ENCODE measurements around the gene MTMR6.

The MTMR6 gene

DNA sequence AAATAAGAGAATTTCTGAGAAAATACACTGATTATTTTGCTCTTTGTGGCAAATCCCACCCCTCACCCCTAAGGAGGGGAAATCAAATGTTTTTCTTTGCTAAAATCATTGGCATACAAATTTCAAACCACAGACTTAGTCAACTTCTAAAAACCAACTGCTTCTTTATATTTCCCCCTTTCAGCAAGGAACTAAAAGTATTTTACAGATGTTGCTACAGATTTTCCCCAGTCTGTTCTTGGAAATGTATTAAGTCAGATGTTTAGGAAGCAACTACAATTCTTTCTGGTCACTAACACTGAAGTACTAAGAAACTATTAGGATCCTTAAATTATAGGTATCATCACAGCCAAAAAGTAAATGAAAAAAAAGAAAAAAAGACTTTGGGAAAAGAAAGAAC lies 6.9 kb downstream of the MTMR6 start:
- DNase-seq (ENCODE audit: low read depth, low spot score) = no peak

DNA sequence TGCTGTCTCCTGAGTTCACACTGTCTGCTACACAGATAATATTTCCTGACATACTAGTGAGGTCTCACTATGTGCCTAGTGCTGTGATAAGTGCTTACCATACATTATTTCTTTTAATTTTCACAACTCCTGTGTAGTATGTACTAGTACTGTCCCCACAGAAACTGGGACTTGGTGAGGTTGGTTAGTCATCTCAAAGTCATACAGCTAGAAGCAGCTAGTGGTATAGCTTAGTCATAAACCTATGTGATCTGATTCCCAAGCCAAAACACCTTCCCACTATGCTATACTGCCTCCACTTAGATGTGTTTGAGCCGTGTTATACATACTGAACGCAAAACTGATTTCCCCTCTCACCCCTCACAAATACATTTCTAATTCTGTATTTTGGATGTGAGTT lies 10.5 kb downstream of the MTMR6 start:
- DNase-seq (ENCODE audit: low read depth, low spot score) = no peak

DNA sequence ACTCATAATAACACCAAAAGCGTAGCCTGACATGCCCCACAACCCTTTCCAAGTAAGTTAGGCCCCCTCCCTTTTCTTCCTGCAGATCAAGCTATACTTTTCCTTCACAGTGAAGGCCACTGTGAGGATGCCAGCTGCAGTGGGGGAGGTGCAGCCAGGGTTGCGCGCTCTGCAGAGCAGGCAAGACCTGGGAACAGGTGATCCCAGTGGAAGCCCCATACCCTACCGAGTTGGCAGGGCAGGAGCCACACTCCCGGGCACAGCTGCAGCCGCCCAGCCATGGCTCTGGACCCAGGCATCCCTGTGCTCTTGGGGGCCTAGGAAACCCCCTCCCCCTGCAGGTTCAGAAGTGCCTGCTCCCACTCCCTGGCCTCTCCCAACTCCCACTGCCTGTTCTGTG lies 18.7 kb downstream of the MTMR6 start:
- DNase-seq (ENCODE audit: low read depth, low spot score) = no peak

DNA sequence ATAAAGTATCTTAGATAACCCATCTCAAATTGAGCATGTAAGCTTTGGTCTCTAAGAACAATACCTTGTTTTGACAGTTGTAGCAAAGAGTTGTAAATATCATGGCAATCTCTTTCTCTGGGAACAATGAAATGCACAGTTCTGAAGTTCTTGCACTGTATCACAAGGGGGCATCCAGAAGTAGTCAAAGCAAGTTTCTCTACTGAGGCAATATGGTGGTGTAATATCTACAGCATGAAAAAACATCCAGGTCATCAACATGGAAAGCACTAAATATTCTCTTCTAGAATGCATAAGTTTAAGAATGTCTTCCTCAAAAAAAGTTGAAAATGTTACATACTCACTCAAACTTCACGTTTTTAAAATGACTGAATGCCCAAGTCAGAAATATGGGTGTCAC lies 19.6 kb downstream of the MTMR6 start:
- DNase-seq (ENCODE audit: low read depth, low spot score) = no peak

DNA sequence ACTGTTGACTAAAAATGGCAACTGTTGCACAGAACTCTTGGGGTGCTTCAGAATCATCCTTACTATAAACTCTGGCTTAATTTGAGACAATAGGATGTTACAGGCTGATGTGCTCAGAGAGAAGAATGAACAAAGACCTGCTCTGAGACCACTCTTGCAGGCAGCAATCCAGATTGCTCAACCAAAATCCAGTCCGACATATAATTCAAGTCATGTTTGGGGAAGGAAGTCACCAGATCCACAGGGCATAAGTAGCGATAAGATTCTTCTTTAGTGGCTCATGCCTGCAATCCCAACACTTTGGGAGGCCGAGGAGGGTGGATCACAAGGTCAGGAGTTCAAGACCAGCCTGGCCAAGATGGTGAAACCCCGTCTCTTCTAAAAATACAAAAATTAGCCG lies 20.6 kb downstream of the MTMR6 start:
- DNase-seq (ENCODE audit: low read depth, low spot score) = no peak

DNA sequence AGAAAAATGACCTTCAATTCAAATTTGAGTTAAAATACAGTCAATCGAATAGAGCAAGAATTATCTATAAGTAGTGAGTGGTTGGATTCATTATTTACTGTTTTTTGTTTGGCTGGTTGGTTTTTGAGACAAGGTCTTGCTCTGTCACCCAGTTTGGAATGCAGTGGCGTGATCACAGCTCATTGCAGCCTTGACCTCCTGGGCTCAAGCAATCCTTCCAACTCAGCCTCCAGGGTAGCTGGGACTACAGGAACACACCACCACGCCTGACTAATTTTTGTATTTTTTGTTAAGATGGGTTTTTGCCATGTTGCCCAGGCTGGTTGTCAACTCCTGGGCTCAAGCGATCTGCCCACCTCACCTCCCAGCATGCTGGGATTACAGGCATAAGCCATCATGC lies 25.0 kb downstream of the MTMR6 start:
- DNase-seq (ENCODE audit: low read depth, low spot score) = no peak

DNA sequence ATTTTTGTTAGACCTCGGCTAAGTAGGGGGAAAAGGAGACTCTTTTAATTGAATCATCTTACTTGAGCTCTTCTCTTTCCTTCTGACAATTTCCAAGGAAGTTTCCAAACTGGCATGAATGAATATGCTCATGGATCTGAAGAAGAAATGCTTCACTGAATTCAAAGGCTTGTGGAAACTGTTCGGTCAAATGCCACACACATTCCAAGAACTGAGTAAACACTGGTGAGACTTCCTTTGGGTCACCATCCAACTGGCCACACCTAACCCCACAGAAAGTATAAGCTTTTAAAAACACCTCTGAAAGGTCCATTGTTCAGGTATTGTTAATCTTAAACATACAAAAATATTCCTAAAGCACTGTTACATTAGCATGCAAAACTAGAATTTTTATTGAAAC lies 33.6 kb downstream of the MTMR6 start:
- no peak for DNase-seq (ENCODE audit: low read depth, low spot score)

DNA sequence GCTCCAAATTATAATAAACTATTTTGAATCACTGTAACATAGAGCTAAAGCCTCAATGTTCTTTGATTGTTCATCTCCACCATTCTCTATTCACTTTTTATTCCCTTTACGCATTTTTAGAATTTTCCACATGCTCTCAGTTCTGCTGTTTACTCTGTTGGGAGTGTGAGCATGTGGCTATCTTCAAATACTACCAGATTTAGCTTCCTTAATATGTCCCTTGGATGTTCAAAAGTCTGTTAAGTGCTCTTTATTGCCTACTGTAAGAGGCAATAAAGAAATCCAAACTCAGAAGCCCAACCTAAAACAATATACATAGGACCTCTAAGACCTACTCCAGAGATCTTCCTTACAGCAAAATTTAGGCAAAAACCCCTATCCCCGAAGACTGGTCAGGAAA lies 34.5 kb downstream of the MTMR6 start:
- no peak for DNase-seq (ENCODE audit: low read depth, low spot score)

DNA sequence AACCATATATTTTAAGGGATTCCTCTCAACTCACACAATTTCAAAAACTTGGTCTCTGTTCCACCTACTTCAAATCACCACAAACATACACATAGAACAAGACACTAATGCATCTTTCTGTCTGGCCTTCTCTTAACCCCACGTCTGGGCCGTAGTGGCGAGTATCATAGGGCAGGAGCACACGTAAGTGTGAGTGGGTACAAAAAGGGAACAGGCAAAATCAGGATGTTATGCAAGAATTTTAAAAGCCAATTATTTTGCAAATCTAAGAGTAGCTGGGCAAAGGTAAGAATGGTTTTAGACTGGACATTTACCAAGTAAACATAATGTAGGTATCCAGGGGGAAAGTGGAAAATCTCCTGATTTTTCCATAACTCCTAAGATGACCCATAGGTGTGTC lies 35.1 kb downstream of the MTMR6 start:
- no peak for DNase-seq (ENCODE audit: low read depth, low spot score)

DNA sequence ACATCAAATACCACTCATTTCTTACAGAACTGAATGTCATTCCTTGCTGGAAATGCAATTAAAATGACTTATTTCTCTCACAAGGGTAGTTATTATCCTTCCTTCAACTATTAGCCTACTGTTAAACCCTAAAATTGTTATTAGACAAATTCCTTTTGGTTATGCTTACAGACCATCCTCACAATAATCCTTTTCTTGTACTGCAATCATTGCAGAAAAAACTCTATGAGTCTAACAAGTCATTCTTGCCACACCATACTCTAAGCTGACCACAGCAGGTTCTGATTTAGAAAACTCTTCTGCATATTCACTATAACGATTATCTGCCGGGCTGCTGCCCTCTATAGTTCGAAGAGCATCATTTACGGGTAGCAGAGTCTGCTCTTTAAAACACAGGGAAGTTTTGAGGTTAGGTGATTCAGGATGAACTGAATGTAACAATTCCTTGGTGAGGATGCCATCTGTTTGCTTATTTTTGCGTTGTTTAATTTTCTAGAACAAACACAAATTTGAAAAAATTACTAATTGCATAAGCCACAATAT lies 38.2 kb downstream of the MTMR6 start:
- DNase-seq (ENCODE audit: low read depth, low spot score) = no peak

DNA sequence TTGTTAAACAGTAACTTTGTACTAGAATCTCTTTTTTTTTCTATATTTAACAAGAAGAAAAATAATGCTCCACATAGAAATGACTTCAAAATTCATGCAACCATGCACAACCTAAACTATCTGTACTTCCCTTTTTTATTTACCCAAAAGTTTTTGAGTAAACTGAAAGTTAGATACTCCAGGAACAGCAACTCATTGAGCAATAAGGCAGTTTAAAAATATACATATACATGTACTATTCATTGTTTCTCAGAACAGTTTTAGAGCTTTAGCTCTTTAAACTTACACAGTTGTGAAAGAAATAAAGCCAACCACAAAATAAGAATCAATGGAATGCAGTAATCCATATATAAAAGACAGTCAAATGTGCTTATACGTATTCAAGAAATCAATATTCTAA lies 39.2 kb downstream of the MTMR6 start:
- no peak for DNase-seq (ENCODE audit: low read depth, low spot score)

DNA sequence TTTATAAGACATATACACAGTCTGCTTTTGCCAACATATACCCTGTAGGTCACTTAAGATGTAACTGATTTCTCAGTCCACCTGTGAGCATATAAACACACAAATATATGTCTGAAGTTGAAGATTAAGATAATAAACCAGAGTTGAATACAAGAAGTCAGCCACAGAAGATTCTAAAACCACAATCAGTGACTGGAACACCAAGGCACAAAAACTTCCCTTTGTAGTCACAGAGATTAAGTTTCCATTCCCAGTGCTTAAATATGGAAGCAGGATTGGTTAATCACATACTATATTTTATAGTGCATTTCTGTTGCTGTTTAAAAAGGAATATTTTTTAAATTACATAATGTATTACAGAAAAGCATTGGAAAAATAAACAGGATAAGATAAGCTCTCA lies 39.9 kb downstream of the MTMR6 start:
- no peak for DNase-seq (ENCODE audit: low read depth, low spot score)

DNA sequence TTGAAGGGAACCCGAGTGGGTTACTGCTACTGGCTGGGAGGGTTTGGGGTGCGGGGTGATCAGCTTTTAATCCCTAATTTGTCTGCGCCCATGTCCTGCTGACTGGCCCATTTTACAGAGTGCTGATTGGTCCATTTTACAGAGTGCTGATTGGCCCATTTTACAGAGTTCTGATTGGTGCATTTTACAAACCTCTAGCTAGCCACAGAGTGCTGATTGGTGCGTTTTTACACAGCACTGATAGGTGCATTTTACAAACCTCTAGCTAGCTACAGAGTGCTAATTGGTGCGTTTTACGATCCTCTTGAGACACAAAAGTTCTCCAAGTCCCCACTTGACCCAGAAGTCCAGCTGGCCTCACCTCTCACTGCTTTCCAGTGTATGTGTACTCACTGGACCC lies 43.2 kb downstream of the MTMR6 start:
- DNase-seq (ENCODE audit: low read depth, low spot score) = no peak

DNA sequence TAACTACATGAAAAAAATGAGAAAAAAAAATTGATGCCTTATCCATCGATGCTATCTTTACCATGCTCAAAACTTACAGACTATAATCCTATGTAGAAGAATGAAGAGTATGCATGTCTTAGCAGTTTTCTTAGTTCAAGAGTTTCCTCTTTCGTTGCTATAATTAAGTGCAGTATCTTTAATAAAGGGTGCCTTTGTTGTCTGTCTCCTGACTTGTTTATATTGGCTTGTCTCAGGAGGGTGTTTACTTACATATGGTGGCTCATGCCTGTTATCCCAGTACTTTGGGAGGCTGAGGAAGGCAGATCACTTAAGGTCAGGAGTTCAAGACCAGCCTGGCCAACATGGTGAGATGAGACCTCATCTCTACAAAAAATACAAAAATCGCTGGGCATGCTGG lies 44.3 kb downstream of the MTMR6 start:
- DNase-seq (ENCODE audit: low read depth, low spot score) = no peak

DNA sequence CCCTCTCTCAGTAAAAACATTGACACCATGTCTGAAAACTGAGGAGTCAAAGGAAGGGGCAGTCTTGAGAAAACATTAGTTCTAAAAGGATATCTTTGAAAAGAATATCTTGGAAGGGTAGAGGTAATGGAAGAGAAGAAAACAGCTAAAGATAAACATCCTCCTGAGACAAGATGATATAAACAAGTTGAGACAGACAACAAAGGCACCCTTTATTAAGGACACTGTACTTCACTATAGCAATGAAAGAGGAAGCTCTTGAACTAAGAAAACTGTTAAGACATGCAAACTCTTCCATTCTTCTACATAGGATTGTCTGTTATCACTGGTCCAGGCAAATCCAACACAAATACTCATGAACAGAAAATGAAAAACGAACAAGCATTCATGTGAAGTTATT lies 46.3 kb downstream of the MTMR6 start:
- DNase-seq (ENCODE audit: low read depth, low spot score) = no peak

DNA sequence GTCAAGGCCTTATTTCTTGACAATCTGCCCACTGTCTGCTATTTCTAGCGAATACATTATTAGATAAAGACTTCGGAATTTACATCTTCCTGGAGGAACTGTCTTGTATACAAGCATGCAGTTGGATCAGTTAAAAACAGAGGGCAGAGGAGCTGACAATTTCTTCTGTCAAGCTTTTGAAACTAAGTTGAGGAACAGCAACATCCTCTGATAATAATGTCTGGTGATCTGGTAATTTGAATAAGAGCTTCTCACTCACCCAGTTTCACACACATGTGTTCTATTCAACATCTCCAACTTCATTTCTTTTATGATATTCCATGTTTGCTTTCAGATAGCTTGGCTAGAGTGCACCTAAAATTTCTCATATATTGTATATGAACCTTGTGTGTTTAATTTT lies 50.2 kb downstream of the MTMR6 start:
- no peak for DNase-seq (ENCODE audit: low read depth, low spot score)

DNA sequence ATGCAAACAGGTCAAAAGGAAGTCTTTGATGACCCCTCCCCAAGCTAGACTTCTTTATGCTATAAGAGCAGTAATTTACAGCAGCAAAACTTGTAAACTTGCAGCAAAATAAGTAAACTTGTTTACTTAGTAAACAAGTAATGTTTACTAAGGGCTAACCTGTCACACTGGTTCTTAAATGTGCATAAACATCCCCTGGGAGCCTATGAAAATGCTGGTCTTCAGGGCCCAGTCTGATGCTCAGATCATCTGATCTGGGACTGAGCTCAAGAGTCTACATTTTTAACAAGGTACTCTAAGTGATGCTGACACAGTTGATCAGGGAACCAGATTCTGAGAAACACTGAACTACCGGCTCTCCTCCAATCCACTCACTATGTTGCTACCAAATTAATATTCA lies 53.4 kb downstream of the MTMR6 start:
- DNase-seq (ENCODE audit: low read depth, low spot score) = no peak

DNA sequence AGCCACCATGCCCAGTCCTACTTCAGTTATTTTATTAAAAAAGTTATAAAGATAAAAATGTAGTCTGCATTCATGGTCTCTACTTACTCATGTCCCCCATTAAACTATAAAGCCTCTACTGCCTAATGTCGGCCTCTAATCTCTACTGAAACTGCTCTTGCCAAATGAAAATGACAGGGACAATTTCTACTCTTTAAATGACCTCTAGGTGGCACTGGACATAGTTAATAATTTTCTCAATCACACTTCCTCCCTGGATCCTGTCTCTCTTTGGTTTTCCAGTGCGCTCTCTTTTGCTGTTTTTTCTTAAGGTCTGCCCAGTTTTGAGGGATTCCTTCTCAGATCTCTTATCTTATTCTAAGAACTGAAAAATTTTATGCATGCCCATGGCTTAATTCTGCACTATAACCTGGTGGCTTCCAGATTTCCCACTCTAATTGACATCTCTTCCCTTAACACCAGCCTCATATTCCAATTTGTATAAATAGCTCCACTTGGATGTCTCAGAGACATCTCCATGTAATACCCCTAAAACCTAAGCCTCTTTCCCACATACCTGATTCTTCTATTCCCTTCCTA lies 54.3 kb downstream of the MTMR6 start:
- DNase-seq (ENCODE audit: low read depth, low spot score) = no peak

DNA sequence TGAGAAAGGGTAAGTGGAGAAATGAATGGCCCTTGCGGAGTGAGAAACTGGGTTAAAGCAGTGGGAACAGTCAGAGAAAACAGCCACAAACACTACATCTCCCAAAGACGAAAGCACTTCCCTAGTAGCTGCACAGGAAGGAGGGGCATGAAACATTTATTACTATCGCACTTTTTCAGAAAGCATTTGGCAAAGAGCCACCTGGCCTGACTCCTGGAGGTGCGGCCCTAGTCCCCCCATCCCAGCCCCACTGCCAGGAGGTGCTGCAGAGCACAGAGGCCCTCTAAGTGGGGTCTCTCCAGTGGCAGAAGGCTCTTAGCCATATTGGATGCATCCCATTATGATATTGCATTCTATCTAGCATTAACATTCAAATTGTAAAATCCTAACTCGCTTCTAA lies 55.8 kb downstream of the MTMR6 start:
- DNase-seq (ENCODE audit: low read depth, low spot score) = no peak

DNA sequence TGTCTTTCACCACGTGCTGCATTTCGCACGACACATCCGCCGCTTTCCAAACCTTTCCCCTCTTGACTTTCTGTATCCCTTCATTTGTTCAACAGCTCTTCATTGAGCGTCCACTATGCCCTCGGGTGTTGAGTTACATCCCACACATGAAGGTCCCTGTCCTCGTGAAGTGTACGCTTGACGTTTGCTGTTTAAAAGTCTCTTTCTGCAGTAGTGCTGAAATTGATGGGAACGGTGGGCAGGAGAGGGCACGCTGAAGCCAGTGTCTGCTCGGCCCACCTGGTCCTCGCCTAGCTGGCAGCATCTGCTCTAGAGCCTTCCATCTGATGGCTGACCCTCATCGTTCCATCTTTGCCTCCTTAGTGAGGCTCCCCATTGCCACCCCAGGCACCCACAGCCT lies 59.6 kb downstream of the MTMR6 start:
- DNase-seq (ENCODE audit: low read depth, low spot score) = no peak

DNA sequence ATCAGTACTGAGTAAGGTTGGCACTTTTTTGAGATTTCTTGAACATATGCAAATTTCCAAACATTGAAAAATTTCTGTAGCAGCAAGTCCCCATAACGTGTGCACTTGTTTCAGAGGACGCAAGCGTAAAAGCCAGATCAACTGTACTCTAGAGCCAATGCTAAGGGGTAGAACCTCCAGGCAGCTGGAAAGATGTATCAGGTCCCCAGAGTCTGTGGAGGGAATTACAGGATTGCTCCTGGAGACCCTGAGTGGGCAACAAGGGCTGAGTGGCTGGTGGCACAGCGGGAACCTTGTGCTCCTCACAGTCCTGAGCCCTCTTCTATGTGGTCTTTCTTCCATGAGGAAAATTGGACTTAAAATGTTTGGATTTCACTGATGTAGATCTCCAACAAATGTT lies 61.3 kb downstream of the MTMR6 start:
- DNase-seq (ENCODE audit: low read depth, low spot score) = no peak

DNA sequence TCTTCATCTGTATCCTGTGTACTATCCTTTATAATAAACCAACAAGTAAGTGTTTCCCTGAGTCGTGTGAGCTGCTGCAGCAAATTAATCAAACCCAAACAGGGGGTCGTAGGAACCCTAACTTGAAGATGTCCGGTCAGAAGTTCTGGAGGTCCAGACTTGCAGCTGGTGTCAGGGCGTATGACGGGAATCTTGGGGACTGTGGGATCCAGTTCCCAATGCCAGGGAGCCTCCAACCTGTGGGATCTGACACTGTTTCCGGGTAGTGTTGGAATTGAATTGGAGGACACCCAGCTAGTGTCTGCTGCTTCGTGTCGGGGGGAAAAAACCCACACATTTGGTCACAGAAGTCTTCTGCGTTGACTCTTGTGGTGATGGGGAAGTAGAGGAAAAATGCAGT lies 63.1 kb downstream of the MTMR6 start:
- no peak for DNase-seq (ENCODE audit: low read depth, low spot score)

DNA sequence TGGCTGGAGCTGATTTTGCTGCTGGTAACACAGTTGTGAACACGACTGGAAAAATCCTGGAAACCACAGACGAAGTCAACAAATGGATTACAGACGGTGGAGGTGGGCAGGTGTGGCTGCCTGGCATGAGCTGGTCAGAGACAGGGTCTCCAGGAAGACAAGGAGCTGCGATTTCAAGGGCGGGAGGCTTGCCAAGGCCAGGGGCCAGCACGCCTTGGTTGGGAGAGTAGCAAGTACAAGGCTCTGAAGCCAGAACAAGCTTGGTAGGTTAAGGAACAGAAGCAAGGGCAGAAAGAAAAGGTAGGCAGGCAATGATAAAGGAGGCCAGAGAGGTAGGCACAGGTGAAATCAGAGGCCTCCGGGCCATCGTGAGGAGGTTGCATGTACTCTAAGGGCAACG lies 64.5 kb downstream of the MTMR6 start:
- DNase-seq (ENCODE audit: low read depth, low spot score) = no peak

DNA sequence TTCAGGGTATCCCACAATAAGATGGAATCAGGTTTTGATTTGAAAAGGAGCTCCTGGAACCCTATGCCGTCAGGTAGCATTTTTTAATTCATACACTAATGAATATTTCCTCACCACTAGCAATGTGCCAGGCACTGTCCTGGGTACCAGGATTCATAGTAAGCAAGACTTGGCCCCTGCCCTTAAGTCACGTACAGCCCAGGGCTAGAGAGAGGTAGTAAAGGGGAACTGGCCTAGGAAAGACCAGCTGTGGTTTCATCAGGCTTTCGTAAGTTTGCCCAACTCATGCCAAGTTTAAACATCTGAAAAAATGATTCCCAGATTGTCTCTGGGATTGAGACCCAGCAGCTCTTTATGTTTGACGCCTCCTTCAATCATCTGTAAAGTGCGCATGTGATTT lies 69.3 kb downstream of the MTMR6 start:
- no peak for DNase-seq (ENCODE audit: low read depth, low spot score)

All from smooth muscle cell of the brain vasculature (primary cell).